GM18867 (cell line): ENCODE measurements around the gene VPS39.

ENCODE experiments used
- ATAC-seq: cut with Tn5 transposase; IDR thresholded peaks from one replicate; pipeline ENCODE4 v1.9.1; 2021; ENCODE audit warnings: mild to moderate bottlenecking, moderate library complexity; ENCODE audit not compliant: unreplicated experiment

Gene VPS39

GRCh38 chr15:42145546-42146455 is 62.3 kb downstream of the VPS39 start:
- no peak for ATAC-seq

GRCh38 chr15:42144841-42145375 is 63.2 kb downstream of the VPS39 start:
- no peak for ATAC-seq

DNA sequence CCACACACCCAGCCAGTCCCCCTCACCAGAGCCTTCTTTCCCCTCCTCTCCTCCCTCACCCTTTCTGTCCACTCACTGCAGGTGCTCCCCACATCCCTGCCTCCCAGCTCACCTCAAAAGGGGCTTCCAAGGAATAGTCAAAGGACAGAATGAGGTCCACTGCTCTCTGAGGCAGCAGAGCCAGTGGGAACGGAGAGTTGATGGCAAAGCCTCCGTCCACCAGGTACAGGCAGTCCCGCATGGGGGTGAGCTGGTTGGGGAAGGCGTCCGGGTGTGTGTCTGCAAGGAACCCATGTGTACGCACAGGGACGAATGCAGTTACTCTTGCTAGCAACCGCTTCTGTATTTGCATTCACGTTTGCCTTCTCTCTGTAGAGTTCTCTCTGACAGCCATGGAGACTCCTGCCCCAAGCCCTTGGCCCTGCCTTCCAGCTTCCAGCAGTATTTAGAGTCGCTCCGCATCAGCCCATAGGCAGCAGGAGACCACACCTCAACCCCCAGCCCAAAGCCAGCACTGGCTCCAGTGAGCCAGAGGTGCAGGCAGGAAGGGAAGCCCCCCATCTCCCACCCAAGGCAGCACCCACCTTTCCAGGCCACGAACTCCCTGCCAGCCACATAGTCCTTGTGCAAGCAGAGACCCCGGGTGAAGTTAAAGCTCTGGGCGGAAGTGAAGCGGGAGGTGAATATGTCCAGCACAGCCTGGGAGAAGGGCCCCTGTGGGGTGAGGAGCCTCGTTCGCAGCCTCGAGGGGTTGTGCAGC is 64.1 kb downstream of the VPS39 start:
- ATAC-seq, result no peak

- ATAC-seq, result no peak
Measured at GRCh38 chr15:42143356-42143755, 64.7 kb downstream of the VPS39 start.

- ATAC-seq, result no peak
Measured at GRCh38 chr15:42141795-42142667, 66.1 kb downstream of the VPS39 start.

- no peak for ATAC-seq
Measured at GRCh38 chr15:42141246-42141645, 66.9 kb downstream of the VPS39 start.

- ATAC-seq, result no peak
Measured at GRCh38 chr15:42140383-42141070, 67.6 kb downstream of the VPS39 start.

- no peak for ATAC-seq
Measured at GRCh38 chr15:42139596-42139995, 68.5 kb downstream of the VPS39 start.

DNA sequence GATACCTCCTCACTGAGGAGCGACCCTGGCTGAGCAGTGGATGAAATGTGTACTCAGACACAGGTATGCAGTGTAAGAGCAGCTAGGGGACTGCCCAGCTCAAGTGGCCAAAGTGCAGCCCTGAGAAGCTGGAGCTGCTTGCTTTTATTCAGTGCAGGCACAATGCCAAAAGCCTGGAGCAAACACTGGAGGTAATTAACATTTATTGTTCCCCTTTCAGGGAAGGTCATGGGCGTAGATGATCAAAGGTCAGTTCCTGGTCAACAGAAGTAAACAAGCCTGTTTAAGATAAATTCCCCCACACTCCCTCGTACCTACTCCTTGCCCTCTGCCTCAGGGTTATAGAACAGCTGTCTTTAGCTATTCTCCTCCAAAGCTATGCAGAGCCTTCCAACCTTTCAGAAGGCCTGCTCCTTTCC is 69.1 kb downstream of the VPS39 start:
- ATAC-seq, result no peak

GRCh38 chr15:42138411-42138810 is 69.7 kb downstream of the VPS39 start:
- ATAC-seq, result no peak

DNA sequence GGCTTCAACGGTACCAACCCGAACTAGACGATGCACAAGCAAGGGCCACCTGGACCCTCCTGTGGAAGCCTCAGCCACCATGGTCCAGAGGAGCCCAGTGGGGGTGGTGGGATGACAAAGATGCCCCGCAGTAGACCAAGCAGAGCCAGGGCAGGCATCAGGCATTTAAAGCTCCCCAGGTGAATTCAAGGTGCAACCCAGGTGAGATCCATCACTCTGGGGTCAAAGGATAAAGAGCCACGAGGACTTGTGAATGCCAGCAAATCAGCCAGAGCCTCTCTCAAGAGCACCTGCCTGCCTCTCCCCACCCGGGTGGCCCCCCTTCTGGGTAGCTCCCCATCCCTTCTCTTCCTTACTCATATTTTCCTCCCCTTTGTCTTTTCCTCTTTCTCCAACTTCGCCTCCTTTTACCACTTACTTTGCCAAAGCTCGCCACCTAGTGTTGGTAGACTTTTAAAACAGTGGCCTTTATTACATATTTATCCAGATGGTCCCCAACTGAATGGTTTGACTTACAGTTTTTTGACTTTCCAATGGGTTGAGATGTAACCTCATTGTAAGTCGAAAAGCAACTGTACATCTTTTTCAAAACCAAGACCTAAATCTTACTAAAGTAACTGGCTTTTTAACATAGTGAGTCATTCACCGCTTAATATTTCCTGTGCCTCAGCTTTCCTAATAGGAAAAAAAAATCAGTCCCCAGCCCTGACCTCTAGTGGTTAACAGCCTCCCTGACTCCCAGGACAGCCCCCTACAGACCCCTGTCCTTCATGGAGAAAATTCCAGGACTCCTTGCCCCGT is 70.4 kb downstream of the VPS39 start:
- ATAC-seq, result no peak

GRCh38 chr15:42136513-42136912 is 71.6 kb downstream of the VPS39 start:
- ATAC-seq, result no peak

DNA sequence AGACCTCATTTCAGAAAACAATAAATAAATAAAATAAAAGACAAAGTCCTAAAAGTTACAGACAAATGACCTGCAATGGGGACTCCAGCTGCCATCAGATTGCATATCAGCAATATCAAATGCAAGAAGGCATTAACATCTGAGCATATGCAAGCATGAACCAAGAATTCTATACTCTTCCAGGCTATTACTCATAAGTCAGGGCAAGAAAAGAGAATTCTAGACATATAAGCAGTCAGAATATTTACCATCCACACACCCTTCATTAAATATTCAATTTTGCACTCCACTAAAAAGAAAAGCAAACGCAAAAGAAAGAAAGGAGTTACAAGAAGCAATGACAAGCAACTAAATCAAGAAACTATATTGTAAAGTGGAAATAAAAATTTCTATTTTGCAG is 72.8 kb downstream of the VPS39 start:
- ATAC-seq, result no peak

GRCh38 chr15:42134617-42135245 is 73.4 kb downstream of the VPS39 start:
- ATAC-seq, result no peak

- peak; percentile 42 for ATAC-seq
Measured at GRCh38 chr15:42133886-42134502, 74.1 kb downstream of the VPS39 start.

GRCh38 chr15:42133356-42133755 is 74.7 kb downstream of the VPS39 start:
- no peak for ATAC-seq

DNA sequence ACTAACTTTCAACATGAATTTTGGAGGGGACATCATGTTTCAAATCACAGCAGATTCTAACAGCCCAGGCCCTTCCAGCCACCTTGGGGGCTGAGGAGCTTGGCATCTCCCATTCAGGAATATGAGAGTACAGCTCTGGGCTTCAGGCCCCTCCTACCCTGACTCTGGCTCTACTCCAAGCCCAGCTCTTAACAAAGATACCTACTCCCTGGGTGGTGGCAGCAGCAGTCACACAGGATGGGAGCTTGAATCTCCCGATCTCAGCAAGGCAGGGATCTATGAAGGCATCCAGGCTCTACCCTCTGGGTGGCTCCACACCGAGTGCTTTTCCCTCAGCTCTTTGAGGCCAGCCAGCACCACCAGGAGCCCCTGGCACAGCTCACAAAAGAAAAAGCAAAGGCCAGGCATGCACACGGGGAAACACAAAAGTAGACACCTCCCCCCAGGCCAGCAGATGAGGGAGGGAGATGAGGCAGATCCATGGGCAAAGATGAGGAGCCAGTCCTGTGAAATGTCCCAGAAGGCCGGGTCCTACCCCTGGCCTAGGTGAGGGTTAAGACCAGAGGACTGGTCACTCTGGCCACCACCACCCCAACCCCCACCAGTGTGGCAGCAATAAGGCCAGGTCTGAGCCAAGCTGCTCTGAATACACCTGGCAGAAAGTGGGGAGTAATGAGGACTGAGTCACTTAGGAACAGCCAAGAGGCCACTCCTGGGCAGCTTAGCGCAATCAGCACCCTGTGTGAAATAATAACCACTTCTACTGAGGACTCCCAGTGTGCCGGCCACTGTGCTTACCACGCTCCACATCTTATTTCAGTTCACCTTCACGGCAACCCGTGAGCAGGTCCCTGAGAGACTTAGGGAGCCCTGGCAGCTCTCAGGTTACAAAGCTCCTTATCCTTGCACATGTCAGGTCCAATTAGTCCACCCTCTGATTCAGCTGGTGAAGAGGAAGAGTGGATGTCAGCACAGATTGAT is 76.0 kb downstream of the VPS39 start:
- no peak for ATAC-seq
